HL-60 (cell line): ENCODE results near the gene GLP1R.

Experiments
- POLR2AphosphoS5 ChIP-seq: IDR thresholded peaks from 2 replicates; pipeline ENCODE4 v1.6.1; 2012; ENCODE audit warnings: low read depth
- TF ChIP-seq, protein P1 (sequence below): IDR thresholded peaks from one replicate; pipeline ENCODE4 v1.5.1; 2011; ENCODE audit warnings: low read length, control low read depth, inconsistent platforms; ENCODE audit not compliant: insufficient read depth

- TF ChIP-seq POLR2AphosphoS5 = no peak
- TF ChIP-seq, protein P1, sequence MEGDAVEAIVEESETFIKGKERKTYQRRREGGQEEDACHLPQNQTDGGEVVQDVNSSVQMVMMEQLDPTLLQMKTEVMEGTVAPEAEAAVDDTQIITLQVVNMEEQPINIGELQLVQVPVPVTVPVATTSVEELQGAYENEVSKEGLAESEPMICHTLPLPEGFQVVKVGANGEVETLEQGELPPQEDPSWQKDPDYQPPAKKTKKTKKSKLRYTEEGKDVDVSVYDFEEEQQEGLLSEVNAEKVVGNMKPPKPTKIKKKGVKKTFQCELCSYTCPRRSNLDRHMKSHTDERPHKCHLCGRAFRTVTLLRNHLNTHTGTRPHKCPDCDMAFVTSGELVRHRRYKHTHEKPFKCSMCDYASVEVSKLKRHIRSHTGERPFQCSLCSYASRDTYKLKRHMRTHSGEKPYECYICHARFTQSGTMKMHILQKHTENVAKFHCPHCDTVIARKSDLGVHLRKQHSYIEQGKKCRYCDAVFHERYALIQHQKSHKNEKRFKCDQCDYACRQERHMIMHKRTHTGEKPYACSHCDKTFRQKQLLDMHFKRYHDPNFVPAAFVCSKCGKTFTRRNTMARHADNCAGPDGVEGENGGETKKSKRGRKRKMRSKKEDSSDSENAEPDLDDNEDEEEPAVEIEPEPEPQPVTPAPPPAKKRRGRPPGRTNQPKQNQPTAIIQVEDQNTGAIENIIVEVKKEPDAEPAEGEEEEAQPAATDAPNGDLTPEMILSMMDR = no peak
These were observed 10.0 kb downstream of the GLP1R start for GRCh38 chr6:39058471-39059147.
